Measurements from ENCODE around the gene FRAT2.
"Not testable (repeated sequence)": the region's sequence is repeated elsewhere in the genome, so short reads cannot be mapped to it uniquely, and the experiment has no call there.

Gene FRAT2

DNA sequence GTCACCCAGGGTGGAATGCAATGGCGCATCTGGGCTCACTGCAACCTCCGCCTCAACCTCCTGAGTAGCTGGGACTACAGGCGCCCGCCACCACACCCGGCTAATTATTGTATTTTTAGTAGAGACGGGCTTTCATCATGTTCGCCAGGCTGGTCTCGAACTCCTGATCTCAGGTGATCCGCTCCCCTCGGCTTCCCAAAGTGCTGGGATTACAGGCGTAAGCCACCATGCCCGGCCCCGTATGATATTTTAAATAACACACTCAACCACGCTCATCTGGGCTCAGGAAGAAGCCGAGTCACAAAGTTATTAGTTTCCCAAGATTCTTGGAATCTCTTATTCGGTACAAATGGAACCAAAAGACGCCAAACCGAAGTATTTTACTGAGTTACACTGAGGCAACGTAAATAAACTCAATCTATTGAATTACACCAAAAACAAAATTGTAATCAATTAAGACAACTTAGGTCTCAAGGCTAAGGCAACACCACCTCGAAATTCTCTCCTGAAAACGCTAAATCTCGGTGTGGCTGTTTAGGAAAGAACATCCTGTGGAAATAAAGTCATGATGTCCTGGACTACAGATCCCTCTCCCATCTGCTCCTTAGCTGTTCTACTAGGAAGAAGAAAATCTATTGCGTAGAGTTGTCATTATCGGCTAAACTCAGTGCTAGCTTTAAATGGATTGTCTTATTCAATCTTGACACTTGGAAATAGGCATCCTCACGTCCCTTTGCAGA is 43.0 kb downstream of the FRAT2 start:
- DNase-seq (ENCODE audit: low read depth), result no peak

DNA sequence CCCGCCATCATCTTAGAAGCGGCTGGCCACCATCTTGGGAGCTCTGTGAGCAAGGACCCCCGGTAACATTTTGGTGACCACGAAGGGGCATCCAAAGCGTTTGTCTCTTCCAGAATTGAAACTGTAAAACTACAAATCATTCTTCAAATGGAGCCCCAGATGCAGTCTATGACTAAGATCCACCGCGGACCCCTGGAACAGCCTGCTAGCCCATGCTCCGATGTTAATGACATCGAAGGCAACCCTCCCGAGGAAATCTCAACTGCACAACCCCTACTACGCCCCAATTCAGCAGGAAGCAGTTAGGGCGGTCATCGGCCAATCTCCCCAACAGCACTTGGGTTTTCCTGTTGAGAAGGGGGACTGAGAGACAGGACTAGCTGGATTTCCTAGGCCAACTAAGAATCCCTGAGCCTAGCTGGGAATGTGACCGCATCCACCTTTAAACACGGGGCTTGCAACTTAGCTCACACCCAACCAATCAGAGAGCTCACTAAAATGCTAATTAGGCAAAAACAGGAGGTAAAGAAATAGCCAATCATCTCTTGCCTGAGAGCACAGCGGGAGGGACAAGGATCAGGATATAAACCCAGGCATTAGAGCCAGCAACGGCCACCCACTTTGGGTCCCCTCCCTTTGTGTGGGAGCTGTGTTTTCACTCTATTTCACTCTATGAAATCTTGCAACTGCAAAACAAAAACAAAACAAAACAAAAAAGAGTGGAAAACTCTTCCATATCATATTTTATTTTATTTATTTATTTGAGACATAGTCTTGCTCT is 43.8 kb downstream of the FRAT2 start:
- DNase-seq (ENCODE audit: low read depth), result not testable (repeated sequence)

DNA sequence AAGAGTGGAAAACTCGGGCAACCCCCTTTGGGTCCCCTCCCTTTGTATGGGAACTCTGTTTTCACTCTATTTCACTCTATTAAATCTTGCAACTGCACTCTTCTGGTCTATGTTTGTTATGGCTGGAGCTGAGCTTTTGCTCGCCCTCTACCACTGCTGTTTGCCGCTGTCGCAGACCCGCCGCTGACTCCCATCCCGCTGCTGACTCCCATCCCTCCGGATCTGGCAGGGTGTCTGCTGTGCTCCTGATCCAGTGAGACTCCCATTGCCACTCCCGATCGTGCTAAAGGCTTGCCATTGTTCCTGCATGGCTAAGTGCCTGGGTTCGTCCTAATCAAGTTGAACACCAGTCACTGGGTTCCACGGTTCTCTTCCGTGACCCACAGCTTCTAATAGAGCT is 44.5 kb downstream of the FRAT2 start:
- DNase-seq (ENCODE audit: low read depth), result not testable (repeated sequence)
